ENCODE results near the gene MGAT5.

MGAT5 gene

DNA sequence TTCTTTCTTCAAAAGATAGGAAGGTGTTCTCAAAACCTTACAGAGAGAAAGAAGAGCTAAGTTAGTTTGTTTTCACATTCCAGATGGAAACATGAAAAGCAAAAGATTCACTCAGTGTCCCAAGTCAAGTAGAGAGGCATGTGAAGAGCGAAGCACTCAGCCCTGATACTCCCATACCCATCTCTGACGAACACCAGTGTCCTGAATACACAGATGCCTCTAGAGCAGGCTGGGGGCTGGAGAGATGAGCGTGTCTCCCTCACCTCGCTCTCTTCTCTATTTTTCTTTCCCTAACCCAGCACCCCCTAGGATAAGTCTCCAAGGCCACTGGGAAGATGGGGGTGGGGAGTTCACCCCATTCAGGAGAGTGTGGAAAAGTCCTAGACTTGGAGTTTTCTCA, 237.2 kb downstream of the MGAT5 start:
- DNase-seq (ENCODE audit: extremely low read depth in 1 of 2, low read depth in 1 of 2) = no peak

GRCh38 chr2:134491771-134492441, 238.0 kb downstream of the MGAT5 start:
- no peak for DNase-seq (ENCODE audit: extremely low read depth in 1 of 2, low read depth in 1 of 2)

DNA sequence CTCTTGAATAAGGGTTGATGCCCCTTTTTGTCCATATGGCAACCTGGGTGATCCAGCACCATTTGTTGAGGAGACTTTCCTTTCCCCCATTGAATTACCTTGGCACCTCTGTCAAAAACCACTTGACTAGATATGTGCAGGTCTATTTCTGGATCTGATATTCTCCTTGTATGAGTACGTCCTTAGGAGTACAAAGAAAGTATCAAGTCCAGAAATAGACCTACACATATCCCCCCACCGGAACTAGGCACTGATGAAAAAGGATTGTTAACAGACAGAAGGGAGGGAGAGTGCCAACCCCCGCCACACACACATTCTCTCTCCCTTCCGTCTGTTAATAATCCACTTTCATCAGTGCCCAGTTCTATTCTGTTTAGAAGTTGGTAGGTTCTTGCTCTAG, 239.9 kb downstream of the MGAT5 start:
- no peak for DNase-seq (ENCODE audit: extremely low read depth in 1 of 2, low read depth in 1 of 2)

DNA sequence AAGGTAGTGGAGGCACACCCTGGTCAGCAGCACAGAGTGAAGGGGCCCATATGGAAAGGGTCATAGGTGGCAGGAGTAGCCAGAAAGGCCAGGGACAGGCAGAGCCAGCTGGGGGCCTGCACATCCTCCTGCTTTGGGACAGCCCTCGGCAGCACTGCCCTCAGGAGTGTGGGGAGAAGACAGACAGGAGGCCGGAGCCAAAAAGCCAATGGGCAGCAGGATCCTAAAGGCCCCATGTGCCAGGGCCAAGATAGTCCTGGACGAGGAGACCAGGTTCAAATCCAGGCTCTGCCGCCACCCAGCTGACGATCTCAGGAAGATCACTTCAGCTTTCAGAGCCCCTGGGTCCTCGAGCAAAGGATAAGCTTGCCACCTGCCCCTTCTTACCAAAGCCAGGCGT, 244.8 kb downstream of the MGAT5 start:
- DNase-seq (ENCODE audit: extremely low read depth in 1 of 2, low read depth in 1 of 2) = no peak

DNA sequence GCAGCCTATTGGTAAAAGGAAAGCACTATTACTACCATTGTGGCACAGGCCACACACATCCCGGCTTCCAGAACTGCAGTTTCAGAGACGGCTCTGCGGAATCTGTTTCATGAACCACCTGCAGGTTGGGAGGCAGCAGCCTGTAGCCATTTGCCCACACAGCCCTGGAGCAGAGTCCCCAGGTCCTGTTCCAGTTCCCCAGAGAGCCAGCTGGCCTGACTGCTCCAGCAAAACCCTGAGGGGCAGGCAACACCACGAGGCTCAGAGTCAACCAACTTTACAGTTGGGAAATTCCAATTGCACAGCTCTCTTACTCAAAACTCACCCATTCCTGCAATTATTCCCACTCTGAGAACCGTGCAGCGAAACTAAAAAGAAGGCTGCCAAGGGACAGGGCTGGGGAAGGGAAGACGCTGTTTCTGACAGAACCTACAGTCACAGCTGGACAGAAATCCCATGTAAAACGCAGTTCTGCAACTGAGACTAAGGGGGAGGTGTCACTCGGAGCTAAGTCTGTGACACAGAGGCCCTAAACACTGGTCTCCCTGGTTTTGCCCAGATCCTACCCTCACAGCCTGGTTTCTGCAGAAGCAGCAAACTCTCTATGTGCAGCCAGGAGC, 245.5 kb downstream of the MGAT5 start:
- no peak for DNase-seq (ENCODE audit: extremely low read depth in 1 of 2, low read depth in 1 of 2)

DNA sequence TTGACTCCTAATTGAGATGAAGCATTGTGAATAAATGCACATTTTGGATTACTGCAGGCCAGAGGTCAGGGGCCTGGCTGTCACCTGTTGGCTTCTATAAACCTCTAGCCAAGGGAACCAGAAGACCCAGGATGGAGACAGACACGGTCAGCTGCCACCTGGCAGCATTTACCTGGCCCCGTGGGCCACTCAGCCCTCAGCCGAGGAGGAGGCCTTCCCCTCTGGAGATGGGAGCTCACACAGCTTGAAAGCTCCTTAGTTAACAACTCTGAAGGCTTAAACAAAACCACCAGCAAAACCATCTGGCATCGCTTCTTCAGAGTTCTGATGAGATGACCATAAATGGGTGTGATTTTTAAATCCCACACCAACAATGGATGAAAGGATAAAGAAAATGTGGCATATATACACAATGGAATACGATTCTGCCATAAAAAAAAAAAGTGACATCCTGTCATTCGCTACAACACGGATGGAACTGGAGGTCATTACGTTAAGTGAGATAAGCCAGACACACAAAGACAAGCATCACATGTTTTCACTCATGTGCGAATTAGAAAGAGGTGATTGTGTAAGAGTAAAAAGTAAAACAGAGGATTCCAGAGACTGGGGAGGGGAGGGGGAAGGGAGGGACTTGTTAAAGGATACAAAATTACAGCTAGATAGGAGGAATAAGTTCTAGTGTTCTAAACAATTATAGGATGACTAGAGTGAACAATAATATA, 246.5 kb downstream of the MGAT5 start:
- DNase-seq (ENCODE audit: extremely low read depth in 1 of 2, low read depth in 1 of 2) = no peak

DNA sequence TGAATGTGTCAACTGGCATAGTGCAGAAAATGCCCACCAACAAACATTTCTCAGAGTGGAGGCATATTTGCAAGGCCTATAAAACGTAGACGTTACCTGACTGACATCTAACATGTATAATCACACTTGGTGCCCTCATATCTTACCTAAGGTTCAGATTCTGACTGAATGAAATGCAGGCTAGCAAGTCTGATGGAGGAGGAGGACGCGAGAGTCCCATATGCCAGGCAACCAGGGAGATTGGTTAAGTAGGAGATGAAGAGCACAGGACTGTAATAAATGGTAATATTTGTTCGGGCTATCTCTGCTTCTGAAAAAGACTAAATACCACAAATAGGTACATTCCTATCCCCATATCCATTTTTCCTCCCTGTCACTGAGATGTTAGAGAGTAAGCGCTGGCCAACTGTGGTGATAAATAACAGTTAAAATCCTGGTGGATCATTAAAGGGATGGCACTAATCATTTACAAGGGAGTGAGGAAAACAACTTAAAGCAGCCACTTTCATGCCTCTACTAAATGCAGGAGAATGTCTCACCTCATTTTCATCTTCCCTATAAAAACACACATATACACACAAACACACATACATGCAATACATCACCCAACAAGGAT, 247.7 kb downstream of the MGAT5 start:
- DNase-seq (ENCODE audit: extremely low read depth in 1 of 2, low read depth in 1 of 2) = no peak

- DNase-seq (ENCODE audit: extremely low read depth in 1 of 2, low read depth in 1 of 2) = no peak
These were observed 248.2 kb downstream of the MGAT5 start for GRCh38 chr2:134502104-134502503.
